ENCODE data around the gene MTIF2.
"Not testable (repeated sequence)": the region's sequence is repeated elsewhere in the genome, so short reads cannot be mapped to it uniquely, and the experiment has no call there.

MTIF2 gene

GRCh38 chr2:55191888-55192287 is 77.1 kb downstream of the MTIF2 start:
- DNase-seq (ENCODE audit: low spot score) = not testable (repeated sequence)

- DNase-seq (ENCODE audit: low spot score) = not testable (repeated sequence)
Observed at GRCh38 chr2:55186837-55187236, 82.2 kb downstream of the MTIF2 start.

All from HuH-7.5 (cell line).